ENCODE measurements around the gene PITPNB.

The PITPNB gene

DNA sequence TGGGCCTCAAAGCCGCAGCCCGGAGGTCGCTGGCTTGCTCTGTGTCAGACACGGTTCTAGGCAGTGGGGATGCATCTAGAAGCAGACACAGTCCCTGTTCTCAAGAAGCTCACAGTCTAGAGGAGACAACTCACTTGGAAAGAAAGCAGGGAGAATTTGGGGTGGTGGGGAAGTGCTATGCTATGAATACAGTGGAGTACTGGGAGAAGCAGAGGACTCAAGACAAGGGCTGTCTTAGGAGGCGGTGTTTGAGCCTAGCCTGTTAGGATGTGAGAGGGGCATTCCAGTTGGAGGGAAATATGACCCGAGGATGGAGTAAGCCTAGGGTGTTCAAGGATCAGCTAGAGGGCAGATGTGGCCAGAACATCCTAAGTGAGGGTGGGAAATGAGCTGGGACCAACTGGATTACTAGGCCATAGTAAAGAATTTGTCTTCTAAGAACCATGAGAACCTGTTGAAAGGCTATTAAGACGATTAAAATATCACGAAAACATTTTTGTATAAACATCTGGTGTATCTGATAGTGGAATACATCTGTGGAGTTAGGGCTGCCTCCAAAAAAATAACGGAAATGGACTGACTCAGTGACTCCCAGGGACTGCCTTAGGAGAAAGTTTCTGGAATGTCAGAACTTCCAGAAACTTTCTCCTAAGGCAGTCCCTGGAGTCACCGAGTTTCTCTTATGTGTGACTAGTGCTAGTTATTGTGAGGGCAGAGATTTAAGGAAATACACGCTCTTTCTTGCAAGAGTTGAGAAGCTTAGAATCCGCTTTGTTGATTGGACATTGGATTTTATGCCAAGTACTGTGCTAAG, 1.1 kb upstream of the PITPNB start:
- peak in 5 of 58 donors; percentile 3 to 47 (median 29) for DNase-seq

DNA sequence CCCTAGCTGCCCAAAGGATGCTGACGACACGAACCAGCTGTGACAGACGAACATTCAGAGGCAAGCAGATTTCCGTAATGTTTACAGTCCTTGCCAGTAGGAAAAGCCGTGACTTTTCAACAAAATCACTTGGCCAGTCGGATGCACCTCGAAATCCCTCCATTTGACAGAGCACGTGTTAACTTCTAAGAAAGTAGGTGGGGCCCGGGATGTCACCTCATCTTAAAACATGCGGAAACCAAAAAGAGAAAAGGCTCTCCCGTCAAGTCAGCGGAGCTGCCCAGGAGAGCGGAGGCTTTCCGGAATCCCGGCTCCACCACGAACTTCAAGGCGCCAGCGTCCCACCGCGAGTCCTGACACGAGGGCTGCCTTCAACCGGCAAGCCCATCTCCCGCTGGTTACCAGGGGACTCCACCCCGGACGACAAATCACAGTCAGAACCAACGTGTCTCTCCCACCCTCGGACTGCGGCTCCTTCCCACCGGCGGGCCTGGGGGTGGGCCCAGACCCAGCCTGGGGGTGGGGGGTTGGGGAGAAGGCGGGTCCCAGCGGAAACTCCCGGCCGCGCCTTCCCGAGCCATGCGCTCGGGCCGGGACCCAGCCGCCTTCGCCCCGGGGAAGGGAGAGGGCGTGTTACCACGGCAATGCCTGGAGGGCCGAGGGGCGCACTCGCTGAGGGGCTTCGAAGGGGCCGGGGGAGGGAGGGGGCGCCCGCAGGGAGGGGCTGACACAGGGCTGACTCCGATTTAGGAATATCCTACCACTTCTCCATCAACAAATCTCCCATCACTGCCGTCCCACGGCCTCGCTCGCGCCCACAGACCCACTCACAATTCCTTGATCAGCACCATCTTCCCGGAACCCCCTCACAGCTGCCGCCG, 475 bp downstream of the PITPNB start:
- DNase-seq, result peak in 41 of 58 donors; percentile 2 to 66 (median 41)

DNA sequence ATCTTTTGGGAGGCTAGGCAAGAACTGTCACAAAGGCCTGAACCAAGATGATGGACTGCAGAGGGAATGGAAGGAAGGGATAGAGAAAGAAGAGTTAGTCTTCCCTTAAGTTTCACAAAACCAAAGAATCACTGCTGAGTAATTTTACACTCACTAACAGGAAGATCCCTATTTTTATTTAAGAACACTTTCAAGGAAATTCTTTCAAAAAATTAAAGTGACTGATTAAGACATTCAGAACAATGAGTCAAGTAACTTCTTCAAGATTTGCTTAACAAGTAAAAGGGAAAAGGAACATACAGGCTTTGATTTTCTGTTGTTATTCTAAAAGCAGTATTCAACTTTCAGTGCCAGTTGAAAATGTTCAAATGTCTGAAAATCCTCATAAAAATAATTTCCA, 3.1 kb downstream of the PITPNB start:
- DNase-seq, result no peak

DNA sequence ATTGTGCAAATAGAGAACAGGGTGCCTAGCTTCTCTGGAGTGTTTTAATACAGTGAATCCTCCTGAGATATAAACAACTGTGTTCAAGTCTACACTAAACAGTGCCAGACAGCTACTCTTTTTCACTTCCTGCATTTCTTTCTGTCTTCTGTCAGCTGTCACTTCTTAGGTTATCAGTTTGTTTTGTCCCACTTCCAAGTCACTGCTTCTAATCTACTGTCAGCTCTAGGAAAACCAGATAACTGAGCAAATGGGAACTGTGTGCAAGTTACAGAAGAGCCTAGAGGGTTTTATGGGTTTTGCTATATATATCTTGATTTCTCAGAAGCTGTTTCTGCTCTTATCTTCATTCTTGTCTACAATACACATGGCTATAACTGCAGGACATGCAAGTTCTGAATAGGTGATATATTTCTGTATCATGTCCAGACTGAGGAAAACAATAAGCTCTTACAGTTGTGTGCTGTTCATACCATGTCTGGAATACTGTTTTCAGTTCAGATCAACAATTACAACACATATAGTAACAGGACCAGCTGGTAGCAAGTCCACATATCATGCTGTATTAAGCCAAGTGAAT, 5.8 kb downstream of the PITPNB start:
- DNase-seq, result no peak

DNA sequence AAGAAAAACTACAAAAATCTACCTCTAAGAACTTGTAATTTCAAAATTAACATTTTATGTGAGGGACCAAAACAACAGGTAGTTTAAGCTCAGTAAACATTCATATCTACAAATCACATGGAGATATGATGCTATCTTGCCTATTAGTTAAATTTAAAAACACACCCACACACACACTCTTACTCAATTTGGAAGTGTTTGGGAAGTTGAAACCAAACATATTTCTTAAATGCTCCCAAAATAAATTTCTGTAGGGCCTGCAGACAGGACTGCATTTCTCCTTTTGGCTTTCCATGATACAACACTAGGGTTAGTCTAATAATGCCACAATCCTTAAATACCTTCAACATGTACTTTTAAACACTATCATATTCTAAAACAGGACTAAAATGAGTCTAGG, 7.0 kb downstream of the PITPNB start:
- DNase-seq, result no peak

DNA sequence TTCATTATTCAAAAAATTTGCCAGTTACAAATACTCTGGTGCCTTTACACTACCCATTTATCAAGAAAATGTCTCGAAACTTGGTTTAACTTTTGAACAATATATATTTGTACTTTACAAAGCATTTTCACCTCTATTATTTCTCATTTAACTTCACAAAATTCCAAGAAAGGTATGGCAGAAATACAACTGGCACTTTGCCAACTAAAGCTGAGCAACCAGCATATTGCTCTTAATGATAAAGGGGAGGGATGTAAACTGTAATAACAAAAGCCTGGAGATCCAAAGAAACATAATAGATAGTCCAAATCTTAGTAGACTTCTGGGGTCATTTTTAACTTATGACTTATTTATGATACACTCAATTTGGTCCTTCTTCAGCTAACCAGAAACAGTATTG, 7.7 kb downstream of the PITPNB start:
- no peak for DNase-seq

DNA sequence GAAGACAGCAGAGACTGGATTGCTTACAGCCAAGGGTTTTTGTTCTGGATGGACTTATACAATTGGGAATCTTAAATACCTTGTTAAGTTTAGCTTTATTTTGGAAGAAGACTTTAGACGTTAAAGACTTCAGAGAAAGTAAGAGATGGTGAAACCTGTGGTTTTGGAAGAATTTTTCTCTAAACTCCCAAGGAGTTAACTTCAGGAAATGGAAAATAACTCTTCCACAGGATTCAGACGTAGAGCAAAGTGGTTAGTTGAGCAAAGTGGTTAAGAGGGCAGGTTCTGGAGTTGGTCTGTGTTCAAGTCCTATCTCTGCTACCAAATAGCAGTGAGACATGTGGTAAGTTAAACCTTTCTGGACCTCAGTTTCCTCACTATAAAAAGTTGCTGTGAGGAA, 12.8 kb downstream of the PITPNB start:
- DNase-seq, result no peak

DNA sequence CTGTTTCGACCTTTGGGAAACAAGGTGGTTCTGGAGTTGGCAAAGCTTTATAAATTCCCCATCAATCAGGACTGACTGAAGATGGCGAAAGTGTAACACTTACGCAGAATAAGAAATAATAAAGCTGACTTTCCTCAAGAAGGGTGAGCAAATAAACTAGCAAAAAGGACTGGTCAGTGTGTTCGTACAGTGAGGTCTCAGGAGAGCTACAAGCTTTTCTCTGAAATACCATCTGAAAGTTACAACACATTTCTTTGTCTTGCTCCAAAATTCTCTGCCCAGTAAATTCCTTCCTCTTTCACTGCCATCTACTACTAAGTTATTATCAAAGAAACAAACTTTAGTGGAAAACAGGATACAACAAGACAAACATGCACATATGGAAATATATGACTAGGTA, 13.4 kb downstream of the PITPNB start:
- no peak for DNase-seq

DNA sequence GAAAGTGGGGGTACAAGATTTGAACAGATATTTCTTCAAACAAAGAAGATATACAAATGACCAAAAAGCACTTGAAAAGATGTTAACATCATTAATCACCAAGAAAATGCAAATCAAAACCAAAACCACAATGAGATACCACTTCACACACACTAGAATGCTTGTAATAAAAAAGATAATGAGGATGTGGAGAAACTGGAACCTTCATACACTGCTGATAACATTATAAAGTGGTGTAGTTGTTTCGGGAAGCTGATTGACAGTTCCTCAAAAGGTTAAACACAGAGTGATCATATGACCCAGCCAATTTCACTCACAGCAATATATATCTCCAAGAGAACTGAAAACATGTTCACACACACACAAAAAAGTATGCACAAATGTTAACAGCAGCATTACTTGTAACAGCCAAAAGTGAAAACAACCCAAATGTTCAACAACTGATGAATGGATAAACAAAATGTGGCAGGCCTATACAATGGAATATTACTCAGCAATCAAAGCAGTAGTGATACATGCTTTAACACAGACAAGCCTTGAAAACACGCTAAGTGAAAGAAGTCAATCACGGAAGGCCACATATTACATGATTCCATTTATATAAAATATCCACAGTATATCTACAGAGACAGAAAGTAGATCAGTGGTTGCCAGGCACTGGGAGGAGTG, 15.1 kb downstream of the PITPNB start:
- DNase-seq, result no peak

DNA sequence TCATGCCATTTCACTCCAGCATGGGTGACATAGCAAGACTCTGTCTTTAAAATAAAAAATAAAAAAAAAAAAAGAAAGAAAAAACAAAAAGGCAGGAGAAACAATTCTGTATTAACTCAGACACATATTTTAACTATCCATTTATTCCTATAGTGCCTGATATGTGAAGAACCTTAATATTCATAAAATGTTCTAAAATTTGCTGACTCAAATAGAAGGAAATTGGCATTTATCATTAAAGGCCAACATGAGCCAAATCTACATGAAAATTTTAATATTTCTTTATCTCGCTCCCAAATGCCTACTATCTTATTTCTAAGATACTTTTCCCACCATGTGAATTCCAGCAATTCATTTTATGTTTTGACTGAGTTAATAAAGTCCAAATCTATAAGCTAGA, 18.9 kb downstream of the PITPNB start:
- no peak for DNase-seq

DNA sequence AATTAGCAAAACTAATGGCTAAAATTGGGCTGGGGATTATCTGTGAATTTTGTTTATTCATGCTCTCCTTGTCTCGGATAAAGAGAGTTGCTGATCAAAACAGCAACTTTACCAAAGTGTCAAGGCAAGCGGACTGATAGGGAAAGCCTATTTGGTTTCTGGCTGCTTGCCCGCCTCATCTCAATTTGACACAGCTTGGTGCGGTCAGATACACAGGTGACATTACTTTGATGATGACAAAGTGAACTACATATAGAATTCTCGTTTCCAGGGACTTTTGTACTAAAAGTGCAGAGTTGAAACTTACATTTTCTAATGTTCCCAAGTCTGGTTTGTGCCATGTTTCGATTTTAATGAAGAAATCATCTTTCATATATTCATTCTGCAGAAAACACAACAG, 22.8 kb downstream of the PITPNB start:
- DNase-seq, result no peak

DNA sequence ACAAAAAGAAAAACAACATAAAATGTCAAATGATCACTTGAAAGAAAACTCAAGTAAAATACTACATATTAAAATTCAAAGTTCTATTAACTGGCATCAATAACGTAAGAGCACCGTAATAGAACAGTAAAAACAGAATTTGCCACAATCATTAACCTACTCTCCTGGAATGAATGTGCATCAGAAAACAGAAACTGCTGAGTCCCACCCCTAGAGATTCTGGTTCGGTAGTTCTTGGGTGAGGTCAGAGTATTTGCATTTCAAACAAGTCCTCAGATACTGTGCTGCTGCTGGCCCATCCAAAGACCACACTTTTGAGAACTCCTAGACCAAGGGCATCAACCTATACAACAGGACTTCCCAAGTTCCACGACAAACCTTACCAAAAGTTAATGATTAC, 23.5 kb downstream of the PITPNB start:
- DNase-seq, result no peak

DNA sequence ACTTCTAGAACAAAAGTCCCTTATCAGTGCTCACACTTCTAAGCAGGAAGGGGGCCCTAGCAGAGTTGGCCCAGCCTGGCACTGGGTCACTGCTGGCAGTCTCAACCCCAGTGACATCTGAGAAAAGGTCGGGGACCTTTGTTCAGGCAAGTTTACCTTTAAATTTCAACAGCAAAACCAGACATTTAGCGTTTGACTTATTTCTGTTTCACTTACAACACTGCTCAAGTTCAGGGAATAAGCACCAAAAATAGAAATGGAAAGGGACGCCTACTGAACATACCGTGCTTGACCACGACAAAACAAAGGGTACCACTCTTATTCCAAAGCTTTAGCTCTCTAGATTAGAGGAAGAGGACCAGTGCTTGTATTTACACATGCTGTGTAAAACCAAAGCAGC, 26.2 kb downstream of the PITPNB start:
- no peak for DNase-seq

DNA sequence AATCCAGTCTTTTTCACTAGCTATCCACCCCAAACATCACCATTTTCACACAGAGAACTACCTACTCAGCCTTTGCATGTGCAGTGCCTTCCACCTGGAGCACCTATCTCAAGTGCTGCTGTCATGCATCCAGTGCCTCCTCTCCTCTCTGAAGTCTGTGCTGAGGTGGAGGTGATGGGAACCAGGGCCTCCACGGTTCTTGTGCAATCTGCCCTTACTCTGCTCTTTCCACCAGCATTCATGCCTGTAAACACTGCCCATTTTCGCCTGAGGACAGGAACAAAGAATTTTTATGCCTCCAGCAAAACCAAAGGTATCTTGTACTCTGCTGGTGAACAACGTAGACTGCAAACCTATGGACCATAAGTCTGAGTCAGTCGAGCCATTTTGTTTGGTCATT, 27.0 kb downstream of the PITPNB start:
- no peak for DNase-seq

DNA sequence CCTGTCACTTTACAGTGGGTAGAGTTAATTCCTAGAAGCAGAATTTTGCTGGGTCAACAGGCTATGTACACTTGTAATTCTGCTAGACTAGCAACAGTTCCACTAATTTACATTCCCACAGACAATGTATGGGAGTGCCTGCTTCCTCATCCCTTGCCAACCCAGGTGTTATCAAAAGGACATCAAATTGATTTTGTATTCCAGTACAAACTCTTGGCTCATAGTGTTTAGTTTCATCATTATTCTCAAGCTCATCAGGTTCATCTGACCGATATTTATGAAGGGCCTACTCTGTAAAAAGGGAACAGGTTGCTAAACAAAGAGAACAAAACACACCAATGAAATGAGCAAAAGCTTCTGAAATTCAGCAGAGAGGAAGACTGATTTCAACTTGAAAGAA, 30.7 kb downstream of the PITPNB start:
- no peak for DNase-seq

DNA sequence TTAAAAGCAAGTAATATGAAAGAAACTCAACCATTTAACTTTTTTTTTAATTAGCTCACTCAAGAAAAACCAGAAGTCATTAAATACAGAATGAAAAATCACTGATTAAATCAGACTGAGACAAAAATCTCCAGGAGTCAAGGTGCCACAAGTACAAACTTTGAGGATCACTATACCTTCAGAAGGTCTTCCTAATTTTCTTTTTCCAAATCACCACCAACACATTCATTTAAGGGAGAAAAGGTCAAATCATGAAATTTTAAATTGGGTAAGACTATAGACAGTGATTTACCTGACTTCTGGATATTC, 32.3 kb downstream of the PITPNB start:
- no peak for DNase-seq

DNA sequence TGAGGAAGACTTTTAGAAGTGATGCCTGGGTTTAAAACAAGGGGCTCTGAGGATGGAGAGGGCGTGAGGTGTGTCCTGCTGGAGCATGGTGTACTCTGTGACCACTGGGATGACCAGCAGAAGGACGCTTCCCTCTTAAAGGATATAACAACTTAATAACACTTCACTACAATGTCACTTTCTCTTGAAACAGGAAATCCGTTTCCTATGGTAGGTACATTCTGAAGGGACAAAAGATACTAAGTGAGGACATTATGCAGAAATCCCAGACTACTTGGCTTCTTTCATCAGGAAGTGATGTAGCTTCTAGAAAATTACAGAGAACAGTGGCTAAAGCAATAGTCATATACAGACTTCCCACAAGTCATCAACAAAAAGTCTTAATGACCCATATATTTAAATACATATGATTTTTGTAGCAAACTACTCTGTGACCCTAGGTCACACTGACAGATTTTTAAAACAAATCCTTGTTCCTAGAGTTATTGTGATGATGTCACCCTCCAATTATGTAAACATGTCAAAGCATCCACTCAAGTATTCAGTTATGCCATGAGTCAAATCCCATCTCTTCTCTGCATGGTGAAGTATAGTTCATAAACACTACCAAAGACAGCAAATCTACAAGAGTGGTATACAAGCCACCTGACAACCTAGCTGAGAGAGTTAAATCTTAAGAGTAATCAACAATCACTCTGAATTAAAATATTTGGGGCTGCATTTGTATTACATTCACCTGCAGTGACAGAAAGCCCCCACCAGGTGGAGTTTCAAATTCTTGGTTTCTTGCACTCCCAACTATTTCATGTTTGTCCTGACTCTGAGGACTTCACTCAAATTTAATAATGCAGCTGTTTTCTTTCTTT, 32.8 kb downstream of the PITPNB start:
- peak in 11 of 58 donors; percentile 7 to 49 (median 23) for DNase-seq

DNA sequence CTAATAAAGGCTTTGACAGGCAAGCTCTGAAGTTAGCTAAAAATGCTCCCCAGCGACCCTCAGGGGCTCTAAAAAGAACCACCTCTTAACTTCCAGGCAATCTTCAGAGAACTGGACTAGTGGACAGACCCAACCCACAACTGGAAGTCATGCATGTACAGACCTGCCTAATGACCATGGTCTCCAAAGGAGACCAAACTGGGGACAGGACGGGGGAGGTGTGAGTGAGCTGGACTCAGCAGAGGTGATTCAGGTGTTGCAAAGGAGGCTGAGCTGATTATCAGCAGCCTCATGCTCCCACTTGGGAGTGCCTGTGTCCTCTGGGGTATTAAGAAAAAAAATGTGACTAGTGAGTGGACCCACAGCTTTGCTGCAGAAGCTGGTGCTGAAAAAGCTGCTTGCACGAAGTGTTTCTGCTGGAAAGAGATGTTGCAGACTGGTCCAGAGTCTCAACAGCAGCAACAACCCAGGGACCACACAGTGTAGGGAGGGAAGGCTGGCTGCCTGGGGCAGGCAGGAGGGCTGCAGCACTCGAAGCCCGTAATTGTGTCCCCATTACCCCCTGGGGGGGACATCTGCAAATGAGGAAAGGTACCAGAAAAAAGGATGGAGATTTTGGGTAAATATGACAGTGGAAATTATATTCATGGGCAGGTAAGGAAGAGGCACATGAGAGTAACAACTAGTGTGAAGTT, 35.3 kb downstream of the PITPNB start:
- DNase-seq, result no peak

DNA sequence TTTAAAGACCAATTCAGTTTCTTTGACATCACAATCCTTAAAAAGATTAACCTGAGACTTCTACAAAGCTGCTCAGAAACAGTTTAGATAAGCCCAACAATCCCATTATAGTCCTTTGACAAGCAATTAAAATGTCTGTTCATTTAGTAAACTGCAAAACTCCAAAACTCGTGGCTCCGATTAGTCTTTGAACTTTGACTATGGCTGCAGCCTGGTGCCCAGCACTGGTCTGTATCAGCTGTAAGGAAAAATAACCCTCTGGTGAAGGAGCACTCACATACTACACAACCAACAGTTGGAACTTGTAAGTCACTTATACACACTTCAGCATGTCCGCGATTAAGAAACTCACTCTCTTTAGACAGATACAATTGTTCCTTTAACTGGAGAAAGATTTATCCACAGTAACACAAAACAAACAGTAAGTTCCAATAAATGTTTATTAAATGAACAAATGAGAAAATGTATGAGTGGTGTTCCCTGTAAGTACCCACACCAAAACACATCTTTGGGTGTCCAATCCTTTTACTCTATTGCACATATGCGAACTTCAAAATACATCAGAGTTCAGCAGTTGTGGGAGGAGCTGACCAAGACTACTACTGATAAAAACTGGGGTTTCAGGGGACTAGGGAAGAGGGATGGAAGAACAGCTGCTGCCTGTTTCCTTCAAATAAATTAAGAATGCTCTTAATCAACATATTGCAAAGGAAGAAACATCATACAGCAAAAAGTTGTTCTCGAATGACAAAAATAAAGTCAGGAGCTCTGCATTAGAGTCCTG, 36.4 kb downstream of the PITPNB start:
- DNase-seq, result no peak

Measured in anterior cingulate cortex (tissue), 58 donors.